Measurements from ENCODE around the gene ZSCAN5A.
"Not testable (repeated sequence)": the region's sequence is repeated elsewhere in the genome, so short reads cannot be mapped to it uniquely, and the experiment has no call there.

Gene ZSCAN5A

GRCh38 chr19:56197646-56198045 lies 117.0 kb downstream of the ZSCAN5A start, which contains the start of gene ZSCAN5B:
TSS of gene ZSCAN5B (minus strand) at chr19:56197783. CDS start at chr19:56193052, 4,731 bp downstream.
- not testable (repeated sequence) for DNase-seq

GRCh38 chr19:56193981-56194640 lies 120.5 kb downstream of the ZSCAN5A start:
- DNase-seq, result no peak

- no peak for DNase-seq
Observed at GRCh38 chr19:56191711-56192110, 122.9 kb downstream of the ZSCAN5A start.

GRCh38 chr19:56191115-56191514 lies 123.5 kb downstream of the ZSCAN5A start:
- no peak for DNase-seq

- DNase-seq, result no peak
Observed at GRCh38 chr19:56189785-56190184, 124.9 kb downstream of the ZSCAN5A start.

GRCh38 chr19:56177564-56178243 lies 136.9 kb downstream of the ZSCAN5A start:
- no peak for DNase-seq

GRCh38 chr19:56176881-56177280 lies 137.8 kb downstream of the ZSCAN5A start:
- DNase-seq, result no peak

GRCh38 chr19:56176310-56176709 lies 138.3 kb downstream of the ZSCAN5A start:
- not testable (repeated sequence) for DNase-seq

GRCh38 chr19:56175861-56176307 lies 138.8 kb downstream of the ZSCAN5A start, which contains the start of gene GALP:
TSS of gene GALP (plus strand) at chr19:56176008. CDS start at chr19:56177109, 1,101 bp downstream.
- not testable (repeated sequence) for DNase-seq

- DNase-seq, result no peak
Observed at GRCh38 chr19:56174550-56174949, 140.1 kb downstream of the ZSCAN5A start.

- no peak for DNase-seq
Observed at GRCh38 chr19:56174086-56174485, 140.6 kb downstream of the ZSCAN5A start.
